Heart left ventricle (tissue), 16 donors: Measurements from ENCODE around the gene GYG2. TPM values are rescaled to one million over a fixed set of nuclear protein-coding genes. Genes with fewer than 3 reads are reported as not detected.
"Not testable (repeated sequence)": the region's sequence is repeated elsewhere in the genome, so short reads cannot be mapped to it uniquely, and the experiment has no call there.

Experiments
- ATAC-seq, 4 donors: fragments of 200-7000 bp; cut with Tn5 transposase; one replicate each; pipeline ENCODE4 v1.9.1; 2020 to 2022; ENCODE audit warnings: moderate library complexity in 4 of 4, mild to moderate bottlenecking in 3 of 4, moderate number of reproducible peaks in 1 of 4
- DNase-seq, 5 donors: peaks; one replicate each; pipeline ENCODE4 v3.0.0-alpha.2; 2020
- H3K27ac ChIP-seq, 12 donors: fragments of 200-600 bp; sonication (generic) in 4 of 12; one replicate each; pipeline versions ENCODE4 v1.5.0 to v1.8.0; 2016 to 2022; ENCODE audit warnings: mild to moderate bottlenecking in 2 of 12
- H3K27me3 ChIP-seq, 9 donors: fragments of 200-600 bp; sonication (generic) in 2 of 9; one replicate each; pipeline versions ENCODE4 v1.5.1 to v1.8.0; 2016 to 2022; ENCODE audit warnings: mild to moderate bottlenecking in 3 of 9
- H3K36me3 ChIP-seq, 9 donors: fragments of 200-600 bp; sonication (generic) in 2 of 9; one replicate each; pipeline versions ENCODE4 v1.5.0 to v1.8.0; 2018 to 2022; ENCODE audit warnings: mild to moderate bottlenecking in 2 of 9
- H3K4me1 ChIP-seq, 12 donors: fragments of 200-600 bp; sonication (generic) in 4 of 12; one replicate each; pipeline versions ENCODE4 v1.5.0 to v1.8.0; 2016 to 2022; ENCODE audit warnings: mild to moderate bottlenecking in 3 of 12
- H3K4me3 ChIP-seq, 12 donors: fragments of 200-600 bp; sonication (generic) in 4 of 12; one replicate each; pipeline versions ENCODE4 v1.5.0 to v1.8.0; 2017 to 2022; ENCODE audit warnings: mild to moderate bottlenecking in 9 of 12, moderate library complexity in 4 of 12
- H3K9me3 ChIP-seq, 12 donors: fragments of 200-600 bp; sonication (generic) in 4 of 12; one replicate each; pipeline versions ENCODE4 v1.5.0 to v1.8.0; 2016 to 2022; ENCODE audit warnings: mild to moderate bottlenecking in 1 of 12
- CTCF ChIP-seq, 12 donors: fragments of 200-600 bp; sonication (generic) in 4 of 12; IDR thresholded peaks; one replicate each; pipeline versions ENCODE4 v1.5.0 to v1.8.0; 2018 to 2022; ENCODE audit warnings: antibody characterized with exemption in 12 of 12, mild to moderate bottlenecking in 5 of 12
- POLR2A ChIP-seq, 2 donors: fragments of 450-650 bp; IDR thresholded peaks; one replicate each; pipeline ENCODE4 v1.6.1; 2017; ENCODE audit warnings: antibody characterized with exemption in 2 of 2, mild to moderate bottlenecking in 2 of 2, moderate library complexity in 2 of 2
- WGBS, 4 donors: extraction: QIAGEN DNeasy Blood & Tissue Kit in 2 of 4; methylation state at CpG; one replicate each; pipeline versions ENCODE4 v1.1.5 to v1.1.7; 2013 to 2018; 5-methylcytosine and 5-hydroxymethylcytosine counted together
- intact Hi-C, 10 donors: fragments of 100-400 bp; cut with DNase I; formaldehyde crosslinking; loops; one replicate each; pipeline versions ENCODE4 v1.11.1 to v1.14.2; 2022
- polyA plus RNA-seq, 2 donors: library from polyadenylated mRNA; stranded (reverse); fragments of 200-250 nt; gene quantifications; one replicate each; pipeline ENCODE4 v1.2.3, GENCODE V29; 2013
- total RNA-seq, 9 donors: library from RNA; depleted of rRNA in 2 of 9; stranded (reverse); fragments of >200 nt in 2 of 9; fragmentation: NEBNext Ultra II Directional in 3 of 9; extraction: Animal tissue kit (Norgen Biotek cat#: 25700) in 3 of 9; gene quantifications; one replicate each; pipeline versions ENCODE4 v1.1.0 to v1.2.4, GENCODE V29; 2016 to 2023
- donor health status: ischemic (EF 13 %, LVEDD 7.1; RV severe dilation, severe dysfunction).
- donor health status: healthy with polysubstance abuse.
- donor health status: DM: no; HTN: yes; CAD: no.
- donor health status: DM: no; HTN: no; CAD: no.
- donor health status: ischemic (EF 25% LVEDD 6.9; RV normal size, moderate dysfunction).
- donor health status: ischemic (EF 25% LVEDD 5.7; RV mildly dilated, moderate dysfunction).
- donor health status: healthy.
- donor health status: DM: yes; HTN: yes; CAD: no.
- donor health status: ischemic (EF 35%, LVEDD 5.7; RV mildly dilated, moderate dysfunction).
- donor health status: nonischemic (EF 11% LVEDD 7.7; RV severe dilation, severe dysfunction).
- donor health status: DM: yes; HTN: yes; CAD: no.
- donor health status: PGD.
- donor health status: ischemic (EF 29% LVEDD 5.4; RV normal size, mild dysfunction).
- donor health status: nonischemic (EF 23%, LVEDD 6.1; RV moderate dilation, normal function).

Gene GYG2
- total and polyA plus RNA-seq, 11 donors: 0.38 to 13.2 (median 1.00) TPM

DNA sequence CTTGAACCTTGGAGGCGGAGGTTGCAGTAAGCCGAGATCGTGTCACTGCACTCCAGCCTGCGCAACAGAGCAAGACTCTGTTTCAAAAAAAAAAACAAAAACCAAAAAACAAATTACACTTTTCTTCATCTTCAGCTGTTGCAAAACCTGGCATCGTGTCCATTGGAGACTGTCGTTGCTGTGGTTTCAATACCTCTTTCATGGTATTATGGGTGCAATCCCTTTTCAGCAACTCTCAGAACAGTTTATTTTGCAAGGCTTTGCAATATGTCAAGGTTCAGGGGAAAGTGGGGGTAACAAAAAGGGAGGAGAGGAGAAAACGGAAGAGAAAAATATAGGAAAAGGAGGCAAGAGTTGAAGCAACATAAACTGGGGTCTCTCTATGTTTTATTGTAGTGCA, 59.6 kb downstream of the GYG2 start:
- no peaks in the 10 kb centered on the region for H3K27me3 ChIP-seq
- H3K36me3 ChIP-seq: no peaks in the 10 kb centered on the region
- peaks cover 0 to 12% (median 0%) of the 10 kb centered on the region in 12 donors for H3K4me1 ChIP-seq
- ATAC-seq: no peak
- TF ChIP-seq CTCF (IDR thresholded peaks at IDR 0.05): no peak
- no peak for TF ChIP-seq POLR2A (IDR thresholded peaks at IDR 0.05)
- no peak overlapping the region for H3K27ac ChIP-seq
- no peaks in the 10 kb centered on the region for H3K9me3 ChIP-seq
- no peak for DNase-seq
- intact Hi-C loops: no loop called here
- no peak overlapping the region for H3K4me3 ChIP-seq
- 87 to 92% (median 89%) methylated on average over 7 of the region's 7 CpGs for WGBS, 4 donors

DNA sequence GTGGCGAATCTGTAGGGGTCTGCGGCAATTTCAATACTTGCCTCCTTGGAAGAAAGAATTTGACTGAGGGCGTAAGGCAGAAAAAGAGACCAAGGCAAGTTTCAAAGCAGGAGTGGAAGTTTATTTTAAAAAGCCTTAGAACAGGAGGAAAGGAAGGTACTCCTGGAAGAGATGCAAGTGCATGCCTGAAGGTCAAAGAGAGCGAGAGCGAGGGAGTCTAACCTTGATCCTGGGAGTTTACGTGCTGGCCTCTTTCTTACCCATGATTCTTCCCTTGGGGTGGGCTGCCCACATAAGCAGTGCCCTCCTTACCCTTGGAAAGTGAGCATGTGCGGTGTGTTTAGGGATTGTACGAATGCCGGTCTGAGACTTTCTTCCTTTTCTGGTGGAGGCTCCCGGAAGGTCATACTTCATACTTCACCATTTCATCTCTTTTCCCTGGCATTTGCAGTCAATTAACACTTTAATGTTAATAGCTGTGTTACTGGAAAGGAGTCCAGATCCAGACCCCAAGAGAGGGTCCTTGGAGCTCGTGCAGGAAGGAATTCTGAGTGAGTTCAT, 60.4 kb downstream of the GYG2 start:
- TF ChIP-seq POLR2A (IDR thresholded peaks at IDR 0.05) (no peak), CTCF (IDR thresholded peaks at IDR 0.05) (no peak)
- intact Hi-C loops: no loop called here
- Histone ChIP-seq H3K9me3 (no peaks in the 10 kb centered on the region), H3K4me3 (peak overlapping the region in 11 of 12 donors; percentile 3 to 61 (median 49)), H3K36me3 (no peaks in the 10 kb centered on the region), H3K4me1 (peaks cover 0 to 12% (median 0%) of the 10 kb centered on the region in 12 donors), H3K27ac (no peak overlapping the region), H3K27me3 (no peaks in the 10 kb centered on the region)
- no peak for ATAC-seq
- WGBS, 4 donors: 41 to 71% (median 55%) methylated on average over 11 of the region's 11 CpGs
- DNase-seq: no peak

GRCh38 chrX:2889706-2890490, 61.2 kb downstream of the GYG2 start:
- intact Hi-C loops: loop anchor here in 1 of 10 donors (5.0 kb wide), 1 partner anchor 118 kb away; no protein-coding TSS in a partner anchor
- TF ChIP-seq CTCF (IDR thresholded peaks at IDR 0.05): peak in 9 of 12 donors; percentile 11 to 46 (median 30)
- ATAC-seq: peak in 2 of 4 donors; percentile 53 to 55

DNA sequence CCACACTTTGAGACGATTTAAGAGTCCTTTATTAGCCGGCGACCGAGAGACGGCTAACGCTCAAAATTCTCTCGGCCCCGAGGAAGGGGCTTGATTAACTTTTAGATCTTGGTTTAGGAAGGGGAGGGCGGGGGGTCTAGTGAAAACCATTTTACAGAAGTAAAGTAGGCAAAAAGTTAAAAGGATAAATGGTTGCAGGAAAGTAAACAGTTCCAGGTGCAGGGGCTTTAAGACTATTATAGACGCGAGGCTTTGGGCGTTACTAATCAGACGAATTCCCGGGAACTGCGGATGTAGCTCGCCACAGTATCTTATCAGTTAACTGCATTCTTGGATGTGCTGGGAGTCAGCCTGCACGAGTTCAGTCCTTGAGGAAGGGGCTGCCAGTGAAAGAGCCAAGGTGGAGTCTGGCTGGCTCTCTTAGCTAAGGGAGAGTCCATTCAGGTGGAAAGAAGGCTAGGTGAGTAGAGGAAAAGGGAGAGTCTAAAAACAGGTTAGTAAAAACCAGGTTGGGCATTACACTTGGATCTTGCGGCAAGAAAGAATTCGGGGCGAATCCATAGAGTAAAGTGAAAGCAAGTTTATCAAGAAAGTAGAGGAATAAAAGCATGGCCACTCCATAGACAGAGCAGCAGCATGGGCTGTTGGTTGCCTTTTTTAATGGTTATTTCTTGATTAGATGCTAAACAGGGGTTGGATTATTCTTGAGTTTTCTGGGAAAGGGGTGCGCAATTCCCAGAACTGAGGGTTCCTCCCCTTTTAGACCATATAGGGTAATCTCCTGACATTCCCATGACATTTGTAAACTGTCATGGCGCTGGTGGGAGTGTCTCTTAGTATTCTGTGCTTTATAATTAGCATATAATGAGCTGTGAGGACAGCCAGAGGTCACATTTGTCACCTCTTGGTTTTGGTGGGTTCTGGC, 62.1 kb downstream of the GYG2 start:
- 46 to 61% (median 55%) methylated on average over 18 to 20 of the region's 22 CpGs for WGBS, 4 donors
- not testable (repeated sequence) for DNase-seq

More at GRCh38 chrX:2889706-2890490, 61.2 kb downstream of the GYG2 start:
- H3K27me3 ChIP-seq, DNase-seq, H3K36me3 ChIP-seq, H3K9me3 ChIP-seq, H3K27ac ChIP-seq: not testable (repeated sequence)
- WGBS, 4 donors: 24 to 26% (median 24%) methylated on average over 15 of the region's 15 CpGs
- Histone ChIP-seq H3K4me1 (peaks cover 0 to 12% (median 0%) of the 10 kb centered on the region in 12 donors), H3K4me3 (peak overlapping the region in 11 of 12 donors; percentile 3 to 61 (median 49))

More for the DNA sequence above, 62.1 kb downstream of the GYG2 start:
- not testable (repeated sequence) for H3K27me3 ChIP-seq, H3K36me3 ChIP-seq, ATAC-seq, H3K9me3 ChIP-seq, H3K27ac ChIP-seq
- H3K4me3 ChIP-seq: peak overlapping the region in 2 of 12 donors; percentile 57 to 61
- intact Hi-C loops: loop anchor here in 1 of 10 donors (5.0 kb wide), 1 partner anchor 118 kb away; no protein-coding TSS in a partner anchor
- peaks cover 0 to 14% (median 0%) of the 10 kb centered on the region in 12 donors for H3K4me1 ChIP-seq
